ENCODE results near the gene CUX1. TPM values are rescaled to one million over a fixed set of nuclear protein-coding genes. Genes with fewer than 3 reads are reported as not detected.

Gene CUX1
- total RNA-seq, 1 experiment from 2014 or later = 53.5 TPM

GRCh38 chr7:102149416-102149815 is 332.0 kb downstream of the CUX1 start:
- no peaks in the 10 kb centered on the region for H3K79me1 ChIP-seq (ENCODE audit: insufficient read depth, low read depth, low read length, poor library complexity, severe bottlenecking)

More at GRCh38 chr7:102149416-102149815, 332.0 kb downstream of the CUX1 start:
- H3K79me2 ChIP-seq (ENCODE audit: insufficient read depth, low read length) = no peaks in the 10 kb centered on the region
- Mint-ChIP-seq H3K27ac (peak overlapping the region; percentile 43 to 93 (median 85); a peak in 4 of 7 replicates), H3K9me3 (no peaks in the 10 kb centered on the region), H3K36me3 (ENCODE audit: insufficient read depth in 1 of 3, low read depth in 3 of 3) (peaks cover 2 to 17% (median 9%) of the 10 kb centered on the region in 3 experiments; a peak in 5 of 7 replicates), H3K27me3 (ENCODE audit: low read depth) (no peaks in the 10 kb centered on the region), H3K4me3 (no peak overlapping the region), H3K4me1 (peaks cover 16 to 29% of the 10 kb centered on the region in 2 experiments)
- H2AFZ ChIP-seq (ENCODE audit: low read length) = no peak overlapping the region
- no peak overlapping the region for H3K27ac ChIP-seq (ENCODE audit: insufficient read length, low read depth, low read length)
- no CpG with 5 or more reads among the region's 12 CpGs for WGBS (ENCODE audit: extremely low coverage, insufficient read length, low lambda C conversion rate)
- H4K8ac ChIP-seq (replicated peaks; ENCODE audit: insufficient read length, low read depth, low read length) = no peak overlapping the region
- H3K27me3 ChIP-seq (ENCODE audit: insufficient read depth, low read length) = no peaks in the 10 kb centered on the region
- H4K20me1 ChIP-seq (ENCODE audit: control insufficient read depth, insufficient read depth, insufficient read length) = no peaks in the 10 kb centered on the region
- H2BK15ac ChIP-seq (ENCODE audit: low read depth, low read length) = 0 out of 2 replicates have a peak overlapping the region, but pooled peaks have one; percentile 56
- no peak overlapping the region for H3K56ac ChIP-seq (ENCODE audit: insufficient read length, low read depth, low read length)
- no peak overlapping the region for H3K18ac ChIP-seq (ENCODE audit: insufficient read length, low read depth, low read length)
- no peak overlapping the region for H2AK5ac ChIP-seq (ENCODE audit: insufficient read length, low read length)
- H2BK120ac ChIP-seq (ENCODE audit: low read depth, low read length, poor library complexity, severe bottlenecking) = no peak overlapping the region
- no peak overlapping the region for H3T11ph ChIP-seq (ENCODE audit: low read length)
- no peak overlapping the region for H3K4ac ChIP-seq (ENCODE audit: low read depth, low read length)
- H3K4me2 ChIP-seq (ENCODE audit: insufficient read depth, insufficient read length, low read length) = no peak overlapping the region
- TF ChIP-seq CTCF (conservative IDR thresholded peaks at IDR 0.05) = no peak
- H3K14ac ChIP-seq (ENCODE audit: insufficient read depth, low read length) = no peak overlapping the region; the same call in 1 of the 2 replicates
- H4K5ac ChIP-seq (ENCODE audit: insufficient read length, low read depth, low read length) = no peak overlapping the region
- no peaks in the 10 kb centered on the region for H3K23me2 ChIP-seq (ENCODE audit: insufficient read length, low read depth, low read length, poor library complexity, severe bottlenecking)
- H2BK20ac ChIP-seq (ENCODE audit: low read depth, low read length, poor library complexity, severe bottlenecking) = no peak overlapping the region
- no peak overlapping the region for H3K23ac ChIP-seq (ENCODE audit: insufficient read length, low read depth, low read length)
- H3K9ac ChIP-seq (ENCODE audit: extremely low read depth, insufficient read length, low read length) = no peak overlapping the region
- H2BK12ac ChIP-seq (ENCODE audit: insufficient read length, low read depth, low read length) = no peak overlapping the region
- no peak for DNase-seq
- H3K4me1 ChIP-seq (ENCODE audit: insufficient read depth, low read length) = peaks cover 11% of the 10 kb centered on the region; the same call in 1 of the 2 replicates
- H3K9me3 ChIP-seq (ENCODE audit: control insufficient read depth, low read depth, low read length) = no peaks in the 10 kb centered on the region
- no peak overlapping the region for H2BK5ac ChIP-seq (ENCODE audit: insufficient read length, low read length)
- H4K91ac ChIP-seq (ENCODE audit: insufficient read length, low read depth, low read length) = no peak overlapping the region

All from H9 (cell line).